Astrocyte (in vitro differentiated cells and primary cell): ENCODE measurements around the gene COLQ.

Source experiments
- EZH2 ChIP-seq: IDR thresholded peaks from 2 replicates; pipeline ENCODE4 v1.6.1; 2012; ENCODE audit warnings: mild to moderate bottlenecking, low read length, inconsistent platforms; ENCODE audit not compliant: insufficient read depth
- TF ChIP-seq, protein P1 (sequence below): IDR thresholded peaks from 2 replicates; pipeline ENCODE4 v1.5.1; 2011; ENCODE audit warnings: low read depth, mild to moderate bottlenecking, inconsistent platforms, low read length, moderate library complexity; ENCODE audit not compliant: insufficient read depth

GRCh38 chr3:15506571-15506970, 14.9 kb downstream of the COLQ start:
- TF ChIP-seq, protein P1, sequence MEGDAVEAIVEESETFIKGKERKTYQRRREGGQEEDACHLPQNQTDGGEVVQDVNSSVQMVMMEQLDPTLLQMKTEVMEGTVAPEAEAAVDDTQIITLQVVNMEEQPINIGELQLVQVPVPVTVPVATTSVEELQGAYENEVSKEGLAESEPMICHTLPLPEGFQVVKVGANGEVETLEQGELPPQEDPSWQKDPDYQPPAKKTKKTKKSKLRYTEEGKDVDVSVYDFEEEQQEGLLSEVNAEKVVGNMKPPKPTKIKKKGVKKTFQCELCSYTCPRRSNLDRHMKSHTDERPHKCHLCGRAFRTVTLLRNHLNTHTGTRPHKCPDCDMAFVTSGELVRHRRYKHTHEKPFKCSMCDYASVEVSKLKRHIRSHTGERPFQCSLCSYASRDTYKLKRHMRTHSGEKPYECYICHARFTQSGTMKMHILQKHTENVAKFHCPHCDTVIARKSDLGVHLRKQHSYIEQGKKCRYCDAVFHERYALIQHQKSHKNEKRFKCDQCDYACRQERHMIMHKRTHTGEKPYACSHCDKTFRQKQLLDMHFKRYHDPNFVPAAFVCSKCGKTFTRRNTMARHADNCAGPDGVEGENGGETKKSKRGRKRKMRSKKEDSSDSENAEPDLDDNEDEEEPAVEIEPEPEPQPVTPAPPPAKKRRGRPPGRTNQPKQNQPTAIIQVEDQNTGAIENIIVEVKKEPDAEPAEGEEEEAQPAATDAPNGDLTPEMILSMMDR, result no peak
- no peak for TF ChIP-seq EZH2
